Activated naive CD4-positive, alpha-beta T cell treated with anti-CD3 and anti-CD28 coated beads, Interleukin-2, amount 50 U/mL, for 16 hours (primary cell): ENCODE data around the gene MAK.
A peak's percentile ranks its signal among the peaks of the same experiment; 100 is the strongest.
"Not testable (repeated sequence)": the region's sequence is repeated elsewhere in the genome, so short reads cannot be mapped to it uniquely, and the experiment has no call there.

Source experiments
- DNase-seq: peaks from one replicate; pipeline ENCODE4 v3.0.0-alpha.2; 2020

Gene MAK, protein sequence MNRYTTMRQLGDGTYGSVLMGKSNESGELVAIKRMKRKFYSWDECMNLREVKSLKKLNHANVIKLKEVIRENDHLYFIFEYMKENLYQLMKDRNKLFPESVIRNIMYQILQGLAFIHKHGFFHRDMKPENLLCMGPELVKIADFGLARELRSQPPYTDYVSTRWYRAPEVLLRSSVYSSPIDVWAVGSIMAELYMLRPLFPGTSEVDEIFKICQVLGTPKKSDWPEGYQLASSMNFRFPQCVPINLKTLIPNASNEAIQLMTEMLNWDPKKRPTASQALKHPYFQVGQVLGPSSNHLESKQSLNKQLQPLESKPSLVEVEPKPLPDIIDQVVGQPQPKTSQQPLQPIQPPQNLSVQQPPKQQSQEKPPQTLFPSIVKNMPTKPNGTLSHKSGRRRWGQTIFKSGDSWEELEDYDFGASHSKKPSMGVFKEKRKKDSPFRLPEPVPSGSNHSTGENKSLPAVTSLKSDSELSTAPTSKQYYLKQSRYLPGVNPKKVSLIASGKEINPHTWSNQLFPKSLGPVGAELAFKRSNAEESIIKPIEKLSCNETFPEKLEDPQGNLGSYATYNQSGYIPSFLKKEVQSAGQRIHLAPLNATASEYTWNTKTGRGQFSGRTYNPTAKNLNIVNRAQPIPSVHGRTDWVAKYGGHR

DNA sequence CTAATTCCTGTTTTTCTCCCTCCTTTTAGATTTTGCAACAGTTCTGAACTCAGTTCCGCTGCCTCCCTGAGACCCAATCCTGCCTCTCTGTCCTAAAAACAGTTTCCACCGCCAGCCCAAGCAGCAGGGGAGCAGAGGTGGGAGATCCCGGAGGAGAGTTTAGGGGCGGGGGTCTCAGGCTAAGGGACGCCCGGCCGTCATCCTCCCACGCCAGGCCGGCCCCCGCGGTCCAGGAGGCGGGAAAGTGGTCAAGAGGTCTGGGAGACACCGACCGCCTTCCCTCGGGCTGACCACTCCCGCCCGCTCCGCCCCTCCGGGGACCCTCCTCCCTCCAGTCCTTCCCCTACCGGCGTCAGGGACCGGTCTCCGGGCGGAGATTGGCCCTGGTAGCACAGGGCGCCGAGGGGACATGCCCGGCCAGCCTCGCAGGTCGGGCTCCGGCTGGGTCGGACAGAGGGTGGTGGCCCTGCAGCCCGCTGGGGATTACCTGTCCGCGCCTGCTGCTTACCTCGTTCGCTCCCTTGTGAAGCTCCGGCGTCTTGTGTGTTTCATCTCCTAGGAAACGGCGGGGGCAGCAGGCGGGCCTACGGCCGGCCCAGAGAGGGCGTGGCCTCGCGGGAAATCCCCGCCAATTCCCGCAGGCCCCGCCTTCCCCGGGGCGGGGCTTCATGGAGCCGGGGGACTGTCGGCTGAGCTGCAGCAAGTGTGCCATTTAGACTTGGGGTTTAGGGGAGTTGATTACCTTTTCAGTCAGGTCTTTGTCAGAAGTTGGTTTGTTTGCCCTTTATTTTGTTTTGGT lies at the start of gene MAK:
TSS of gene MAK (minus strand) at position 545 of the 799 bp plus-strand sequence. CDS start 7,891 bp downstream, outside the sequence.
- peak; percentile 83 for DNase-seq

DNA sequence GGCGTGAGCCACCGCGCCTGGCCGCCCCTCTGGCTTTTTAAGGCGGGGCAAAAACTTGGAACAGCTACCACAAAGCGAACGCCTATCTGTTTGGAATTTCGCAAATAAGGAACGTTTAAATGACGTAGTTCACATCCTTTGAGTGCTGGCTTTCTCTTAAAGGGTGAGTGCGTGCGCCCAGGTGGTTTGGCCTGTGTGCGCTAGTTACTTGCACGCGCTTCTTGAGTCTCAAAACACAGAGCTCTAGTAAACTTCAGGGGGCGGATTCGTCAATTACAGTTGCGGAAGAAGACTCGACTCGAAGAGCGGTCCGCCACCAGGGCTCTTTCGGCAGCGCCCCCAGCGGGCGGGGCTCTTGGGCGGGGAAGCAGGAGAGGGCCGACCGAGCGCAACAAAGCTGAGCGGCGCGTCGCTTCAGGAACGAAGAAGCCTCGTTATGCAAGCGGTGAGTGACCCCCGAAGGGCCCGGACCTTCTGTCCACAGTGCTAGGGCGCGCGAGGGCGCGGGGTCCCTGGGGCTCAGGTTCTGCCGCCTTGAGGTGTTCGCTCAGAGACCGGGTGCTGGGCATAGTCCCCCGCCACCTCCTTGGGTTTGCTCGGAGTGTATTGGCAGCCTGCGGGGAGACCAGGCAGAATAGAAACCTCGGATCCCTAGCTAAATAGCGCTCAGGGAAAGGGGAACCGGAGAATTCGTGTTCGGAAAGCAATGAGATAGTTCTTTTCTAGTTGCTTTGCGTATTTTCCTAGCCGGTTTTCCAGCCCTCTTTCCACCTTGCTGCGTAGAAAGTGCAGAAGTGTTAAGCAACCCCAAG lies 48.6 kb upstream of the MAK start, which contains the start of gene SYCP2L:
TSS of gene SYCP2L (plus strand) at position 362 of the 812 bp plus-strand sequence. CDS start at position 437, 75 bp downstream.
- no peak for DNase-seq

GRCh38 chr6:10886365-10886690 lies 48.0 kb upstream of the MAK start:
- not testable (repeated sequence) for DNase-seq

- no peak for DNase-seq
These were observed 46.1 kb upstream of the MAK start for GRCh38 chr6:10884245-10884972.

DNA sequence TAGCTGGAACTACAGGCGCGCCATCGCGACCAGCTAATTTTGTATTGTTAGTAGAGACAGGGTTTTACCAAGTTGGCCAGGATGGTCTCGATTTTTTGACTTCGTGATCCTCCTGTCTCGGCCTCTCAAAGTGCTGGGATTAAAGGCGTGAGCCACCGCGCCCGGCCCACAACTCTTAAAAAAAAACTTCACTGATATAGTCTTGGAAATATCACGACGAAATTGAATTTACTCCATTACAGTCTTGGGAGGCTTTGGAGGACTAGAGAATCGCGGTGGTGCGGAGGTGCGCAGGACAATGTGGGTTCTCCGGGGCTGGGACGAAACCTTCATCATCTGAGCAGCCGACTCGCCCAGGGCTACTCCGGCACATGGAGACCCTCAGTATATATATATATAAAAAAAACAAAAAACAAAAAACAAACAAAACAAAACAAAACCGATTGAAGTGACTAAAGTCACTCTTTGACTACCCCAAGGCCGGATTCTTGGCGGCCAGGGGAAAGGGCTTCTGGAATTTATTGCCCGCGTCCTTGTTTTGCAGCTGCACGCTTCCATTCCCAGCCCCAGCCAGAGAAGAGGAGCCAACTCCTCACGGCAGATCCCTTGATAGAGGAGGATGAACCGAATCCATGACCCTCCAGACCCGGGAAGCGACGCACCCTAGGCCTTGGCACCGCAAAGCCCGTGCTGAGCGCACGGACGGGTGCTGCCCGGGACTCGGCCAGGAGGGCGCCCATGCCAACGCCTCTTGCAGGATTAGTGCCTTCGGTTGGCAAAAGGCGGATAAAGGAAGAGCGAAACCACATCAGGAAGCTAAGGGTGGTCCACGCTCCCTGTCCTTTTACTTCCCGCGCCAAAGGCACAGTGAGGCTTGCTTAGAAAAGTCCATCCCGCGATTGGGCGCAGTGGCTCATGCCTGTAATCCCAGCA lies 45.2 kb upstream of the MAK start:
- DNase-seq = no peak

GRCh38 chr6:10882657-10883171 lies 44.4 kb upstream of the MAK start:
- no peak for DNase-seq

DNA sequence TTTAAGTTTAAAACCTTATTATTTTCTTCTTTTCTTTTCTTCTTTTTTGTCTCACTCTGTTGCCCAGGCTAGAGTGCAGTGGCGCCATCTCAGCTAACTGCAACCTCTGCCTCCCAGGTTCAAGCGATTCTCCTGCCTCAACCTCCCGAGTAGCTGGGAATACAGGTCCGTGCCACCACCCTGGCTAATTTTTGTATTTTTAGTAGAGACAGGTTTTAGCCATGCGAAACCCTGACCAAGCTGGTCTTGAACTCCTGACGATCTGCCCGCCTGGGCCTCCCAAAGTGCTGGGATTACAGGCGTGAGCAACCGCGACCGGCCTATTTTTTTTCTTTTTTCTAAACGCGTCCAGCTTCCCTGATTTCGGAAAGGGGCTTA lies 43.9 kb upstream of the MAK start:
- not testable (repeated sequence) for DNase-seq

- no peak for DNase-seq
These were observed 42.0 kb upstream of the MAK start for GRCh38 chr6:10880366-10880765.

DNA sequence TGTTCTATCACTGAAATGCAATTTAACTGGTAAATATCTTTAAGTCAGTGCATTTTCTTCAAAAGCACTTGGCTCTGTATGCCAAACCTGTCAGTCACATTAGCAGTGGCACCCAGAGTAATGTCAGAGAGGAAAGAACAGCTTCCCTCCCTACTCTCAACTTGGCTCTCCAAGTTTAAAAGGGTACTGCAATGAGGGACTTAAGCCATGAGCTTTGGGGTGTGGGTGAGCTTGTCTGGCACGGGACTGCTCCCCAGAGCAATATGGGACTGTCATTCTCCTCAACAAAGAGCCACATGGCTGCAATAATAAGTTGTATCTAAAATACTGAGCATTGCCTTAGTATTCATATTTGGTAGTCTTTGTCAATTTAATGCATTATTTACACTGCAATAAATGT lies 39.5 kb upstream of the MAK start:
- DNase-seq = no peak

- DNase-seq = no peak
These were observed 38.7 kb upstream of the MAK start for GRCh38 chr6:10877012-10877411.

GRCh38 chr6:10875026-10875425 lies 36.7 kb upstream of the MAK start:
- no peak for DNase-seq

- no peak for DNase-seq
These were observed 35.9 kb upstream of the MAK start for GRCh38 chr6:10874207-10874606.

DNA sequence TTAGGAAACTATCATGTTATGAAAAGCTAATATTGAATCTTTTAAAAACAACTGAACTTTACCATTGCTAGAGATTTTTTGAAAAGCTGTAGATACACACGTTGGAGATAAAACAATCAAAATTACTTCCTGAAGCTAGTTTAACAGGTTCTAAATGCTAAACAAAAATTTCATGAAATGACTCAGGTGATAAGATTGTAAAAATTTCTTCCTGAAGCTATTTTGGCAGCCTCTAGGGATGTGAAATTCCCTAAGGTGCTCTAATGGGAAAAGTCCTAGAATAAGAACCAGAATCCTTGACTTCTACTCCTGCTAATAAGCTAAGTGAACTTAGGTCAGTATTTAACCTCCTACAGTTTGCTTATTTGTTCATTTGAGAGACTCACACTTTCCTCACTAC lies 35.0 kb upstream of the MAK start:
- DNase-seq = no peak

GRCh38 chr6:10867952-10868351 lies 29.6 kb upstream of the MAK start:
- DNase-seq = no peak

- DNase-seq = not testable (repeated sequence)
These were observed 28.4 kb upstream of the MAK start for GRCh38 chr6:10866709-10867108.

- not testable (repeated sequence) for DNase-seq
These were observed 24.7 kb upstream of the MAK start for GRCh38 chr6:10863031-10863430.

DNA sequence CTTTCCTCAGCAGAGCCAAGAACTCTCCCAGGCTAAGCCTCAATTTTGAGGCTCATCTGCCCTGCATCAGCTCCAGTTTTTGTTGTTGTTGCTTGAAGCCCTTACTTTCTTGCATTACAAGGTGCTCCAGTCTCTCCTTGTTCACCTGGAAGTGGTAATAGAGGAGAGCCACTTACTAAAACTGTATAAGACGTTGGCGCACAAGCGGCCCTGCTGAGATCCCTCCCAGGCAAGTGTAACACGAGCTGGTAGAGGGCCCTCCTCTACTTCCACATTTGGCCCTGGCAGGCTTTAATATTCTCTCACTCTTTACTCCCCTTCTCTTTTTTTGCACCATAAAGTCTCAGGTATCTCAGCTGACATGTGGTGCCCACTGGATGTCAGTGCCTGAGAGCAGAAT lies 24.0 kb upstream of the MAK start:
- DNase-seq = no peak

DNA sequence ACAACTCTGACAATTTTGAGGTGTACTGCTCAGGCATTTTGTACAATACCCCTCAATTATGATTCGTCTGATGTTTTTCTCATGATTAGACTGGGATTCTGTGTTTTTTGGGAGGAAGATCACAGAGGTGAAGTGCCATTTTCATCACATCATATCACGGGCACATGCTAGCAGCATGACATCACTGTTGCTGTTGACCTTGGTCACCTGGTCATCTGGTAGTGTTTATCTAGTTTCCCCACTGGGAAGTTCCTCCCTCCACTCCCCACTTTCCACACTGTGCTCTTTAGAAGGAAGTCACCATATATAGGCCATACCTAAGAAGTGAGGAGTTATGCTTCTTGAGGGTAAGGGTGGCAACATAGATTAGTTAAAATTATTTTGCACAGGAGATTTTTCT lies 22.7 kb upstream of the MAK start:
- DNase-seq = no peak

- no peak for DNase-seq
These were observed 18.9 kb upstream of the MAK start for GRCh38 chr6:10857259-10857658.

- no peak for DNase-seq
These were observed 16.7 kb upstream of the MAK start for GRCh38 chr6:10854922-10855632.
